Activated B cell treated with CpG ODN at 0.5 μM for 24 hours (primary cell): ENCODE data around the gene RNF19B. TPM values are rescaled to one million over a fixed set of nuclear protein-coding genes. Genes with fewer than 3 reads are reported as not detected.

Experiments
- ATAC-seq: fragments of 200-7000 bp; cut with Tn5 transposase; one replicate; pipeline ENCODE4 v1.10.0; 2021; ENCODE audit warnings: low read depth, mild to moderate bottlenecking, moderate library complexity
- CTCF ChIA-PET: fragments of 350-600 bp; sonication (Branson Sonifier 250); formaldehyde crosslinking; loops from one replicate; lab custom pipeline; 2021; ENCODE audit warnings: antibody characterized with exemption; lab: Charles Lee
- POLR2A ChIA-PET: fragments of 350-600 bp; sonication (Branson Sonifier 250); formaldehyde crosslinking; loops from one replicate; lab custom pipeline; 2021; ENCODE audit warnings: antibody characterized with exemption; lab: Charles Lee
- DNase-seq: peaks from one replicate; pipeline ENCODE4 v3.0.0; 2022
- H3K27ac Mint-ChIP-seq: one replicate; pipeline ENCODE4 v1.8.0; 2020; ENCODE audit warnings: mixed read lengths
- H3K27me3 Mint-ChIP-seq: one replicate; pipeline ENCODE4 v1.8.0; 2021; ENCODE audit warnings: mixed read lengths
- H3K36me3 Mint-ChIP-seq: one replicate; pipeline ENCODE4 v1.8.0; 2021; ENCODE audit warnings: low read depth, mixed read lengths
- H3K4me1 Mint-ChIP-seq: one replicate; pipeline ENCODE4 v1.8.0; 2021; ENCODE audit warnings: mixed read lengths
- H3K4me3 Mint-ChIP-seq: one replicate; pipeline ENCODE4 v1.8.0; 2020; ENCODE audit warnings: mild to moderate bottlenecking, mixed read lengths
- H3K9me3 Mint-ChIP-seq: one replicate; pipeline ENCODE4 v1.8.0; 2020; ENCODE audit warnings: mixed read lengths
- intact Hi-C: fragments of 100-400 bp; cut with micrococcal nuclease; formaldehyde crosslinking; loops from one replicate; pipeline ENCODE4 v1.15.1; 2024
- total RNA-seq: library from RNA; stranded (reverse); gene quantifications from 2 replicates; pipeline ENCODE4 v1.2.3, GENCODE V29; 2022
- TF ChIP-seq, protein P1 (sequence below): fragments of 200-600 bp; IDR thresholded peaks from one replicate; pipeline ENCODE4 v1.8.0; 2022; ENCODE audit warnings: antibody characterized with exemption, mild to moderate bottlenecking

Gene RNF19B
- total RNA-seq, 1 donor from 2014 or later = 23.6 TPM

DNA sequence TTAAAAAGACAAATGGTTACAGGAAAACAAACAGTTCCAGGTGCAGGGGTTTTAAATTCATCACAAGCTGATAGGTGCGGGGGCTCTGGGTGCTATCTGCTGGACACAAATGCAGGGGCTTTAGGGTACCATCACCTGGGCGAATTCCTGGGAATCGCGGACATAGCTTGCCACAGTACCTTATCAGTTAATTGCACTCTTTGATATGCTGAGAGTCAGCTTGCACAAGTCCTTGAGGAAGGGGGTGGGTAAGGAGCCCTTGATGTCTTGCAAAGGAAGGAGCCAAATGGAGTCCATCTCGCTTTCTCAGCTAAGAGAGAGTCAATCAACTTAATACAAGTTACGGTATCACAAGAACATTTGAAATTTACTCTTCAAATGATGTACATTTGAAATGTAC is 38.0 kb downstream of the RNF19B start:
- POLR2A ChIA-PET = interaction anchor here (0.6 to 0.8 kb wide), 5 partner anchors 12 to 202 kb away, joined by 3 to 4 read pairs (median 3); no protein-coding TSS in a partner anchor

GRCh38 chr1:32925403-32926162 is 39.0 kb downstream of the RNF19B start:
- H3K36me3 Mint-ChIP-seq = no peaks in the 10 kb centered on the region
- ATAC-seq (peak; percentile 47), DNase-seq (no peak)
- H3K27ac Mint-ChIP-seq = no peak overlapping the region
- peaks cover 3% of the 10 kb centered on the region for H3K9me3 Mint-ChIP-seq
- peak overlapping the region; percentile 36 for H3K4me3 Mint-ChIP-seq
- H3K27me3 Mint-ChIP-seq = peaks cover 44% of the 10 kb centered on the region
- H3K4me1 Mint-ChIP-seq = peaks cover 19% of the 10 kb centered on the region
- TF ChIP-seq, protein P1, sequence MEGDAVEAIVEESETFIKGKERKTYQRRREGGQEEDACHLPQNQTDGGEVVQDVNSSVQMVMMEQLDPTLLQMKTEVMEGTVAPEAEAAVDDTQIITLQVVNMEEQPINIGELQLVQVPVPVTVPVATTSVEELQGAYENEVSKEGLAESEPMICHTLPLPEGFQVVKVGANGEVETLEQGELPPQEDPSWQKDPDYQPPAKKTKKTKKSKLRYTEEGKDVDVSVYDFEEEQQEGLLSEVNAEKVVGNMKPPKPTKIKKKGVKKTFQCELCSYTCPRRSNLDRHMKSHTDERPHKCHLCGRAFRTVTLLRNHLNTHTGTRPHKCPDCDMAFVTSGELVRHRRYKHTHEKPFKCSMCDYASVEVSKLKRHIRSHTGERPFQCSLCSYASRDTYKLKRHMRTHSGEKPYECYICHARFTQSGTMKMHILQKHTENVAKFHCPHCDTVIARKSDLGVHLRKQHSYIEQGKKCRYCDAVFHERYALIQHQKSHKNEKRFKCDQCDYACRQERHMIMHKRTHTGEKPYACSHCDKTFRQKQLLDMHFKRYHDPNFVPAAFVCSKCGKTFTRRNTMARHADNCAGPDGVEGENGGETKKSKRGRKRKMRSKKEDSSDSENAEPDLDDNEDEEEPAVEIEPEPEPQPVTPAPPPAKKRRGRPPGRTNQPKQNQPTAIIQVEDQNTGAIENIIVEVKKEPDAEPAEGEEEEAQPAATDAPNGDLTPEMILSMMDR = no peak
- ChIA-PET CTCF (interaction anchor here (1.0 to 1.7 kb wide), 4 partner anchors 82 to 171 kb away, joined by 3 to 14 read pairs (median 6); no protein-coding TSS in a partner anchor), POLR2A (interaction anchor here (0.6 kb wide), 1 partner anchor 35 kb away, joined by 3 read pairs; no protein-coding TSS in a partner anchor)
- intact Hi-C loops = no loop called here

More for the DNA sequence above, 38.0 kb downstream of the RNF19B start:
- Mint-ChIP-seq H3K36me3 (no peaks in the 10 kb centered on the region), H3K4me1 (peaks cover 19% of the 10 kb centered on the region), H3K27me3 (peaks cover 39% of the 10 kb centered on the region), H3K27ac (no peak overlapping the region), H3K9me3 (peaks cover 3% of the 10 kb centered on the region), H3K4me3 (no peak overlapping the region)
- intact Hi-C loops = no loop called here
- ATAC-seq (no peak), DNase-seq (no peak)
- TF ChIP-seq, protein P1 = no peak
- CTCF ChIA-PET = interaction anchor here (0.7 kb wide), 1 partner anchor 160 kb away, joined by 3 read pairs; no protein-coding TSS in a partner anchor

DNA sequence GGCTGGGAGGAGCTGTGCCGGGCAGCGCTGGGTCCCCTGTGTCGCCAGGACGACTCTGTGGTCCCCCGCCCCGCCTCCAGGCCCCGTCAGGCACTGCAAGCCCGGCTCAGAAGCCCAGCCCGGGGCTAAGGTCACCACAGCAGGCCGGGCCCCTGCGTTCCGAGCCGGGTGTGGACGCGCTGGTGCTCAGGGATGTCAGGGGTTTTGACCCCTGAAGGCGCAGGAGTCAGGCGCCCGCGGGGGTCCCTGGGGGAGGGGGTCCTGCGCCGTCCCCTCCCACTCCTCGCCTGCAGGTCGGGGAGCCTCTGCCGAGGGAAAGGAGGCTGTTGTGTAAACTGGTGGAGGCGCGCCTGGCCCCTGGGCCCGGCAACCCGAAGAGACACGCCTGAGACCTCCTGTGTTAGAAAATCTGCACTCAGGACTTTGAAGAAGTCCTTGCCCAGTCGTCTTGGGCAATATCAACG is 39.7 kb downstream of the RNF19B start:
- TF ChIP-seq, protein P1 = no peak
- POLR2A ChIA-PET = no interaction called here
- H3K4me1 Mint-ChIP-seq = peaks cover 19% of the 10 kb centered on the region
- intact Hi-C loops = no loop called here
- DNase-seq (no peak), ATAC-seq (peak; percentile 47)
- H3K27me3 Mint-ChIP-seq = peaks cover 47% of the 10 kb centered on the region
- peaks cover 3% of the 10 kb centered on the region for H3K9me3 Mint-ChIP-seq
- H3K27ac Mint-ChIP-seq = no peak overlapping the region
- no peaks in the 10 kb centered on the region for H3K36me3 Mint-ChIP-seq
- CTCF ChIA-PET = interaction anchor here (1.0 to 1.7 kb wide), 4 partner anchors 82 to 172 kb away, joined by 3 to 14 read pairs (median 6); no protein-coding TSS in a partner anchor
- peak overlapping the region; percentile 36 for H3K4me3 Mint-ChIP-seq

- H3K4me3 Mint-ChIP-seq = no peak overlapping the region
- H3K4me1 Mint-ChIP-seq = peaks cover 18% of the 10 kb centered on the region
- no peak overlapping the region for H3K27ac Mint-ChIP-seq
These were observed 43.8 kb downstream of the RNF19B start for GRCh38 chr1:32920833-32921232.

More at GRCh38 chr1:32920833-32921232, 43.8 kb downstream of the RNF19B start:
- intact Hi-C loops = no loop called here
- TF ChIP-seq, protein P1 = no peak
- POLR2A ChIA-PET = no interaction called here
- ATAC-seq (no peak), DNase-seq (no peak)
- peaks cover 59% of the 10 kb centered on the region for H3K27me3 Mint-ChIP-seq
- CTCF ChIA-PET = interaction anchor here (0.6 to 2.3 kb wide), 2 partner anchors 12 kb away, joined by 3 to 7 read pairs; no protein-coding TSS in a partner anchor
- H3K36me3 Mint-ChIP-seq = no peaks in the 10 kb centered on the region
- no peaks in the 10 kb centered on the region for H3K9me3 Mint-ChIP-seq
